ENCODE data around the gene PMPCA.

- TF ChIP-seq CTCF (IDR thresholded peaks at IDR 0.05) = no peak
- no peak for TF ChIP-seq RXRA (IDR thresholded peaks at IDR 0.05; ENCODE audit: borderline replicate concordance, low read depth)
- TF ChIP-seq TAF1 (IDR thresholded peaks at IDR 0.05; ENCODE audit: borderline replicate concordance, low read depth, low read length) = no peak
- TF ChIP-seq REST (IDR thresholded peaks at IDR 0.05; ENCODE audit: low read depth, low read length) = no peak
- TF ChIP-seq POLR2AphosphoS5 (IDR thresholded peaks at IDR 0.05; ENCODE audit: low read depth, low read length) = no peak
- no peak for TF ChIP-seq EP300 (IDR thresholded peaks at IDR 0.05; ENCODE audit: borderline replicate concordance in 1 of 2, low read depth in 1 of 2, low read length in 1 of 2)
- TF ChIP-seq FOXM1 (IDR thresholded peaks at IDR 0.05; ENCODE audit: low read depth) = no peak
- no peak for TF ChIP-seq NRF1 (IDR thresholded peaks at IDR 0.05; ENCODE audit: low read depth, low read length)
- TF ChIP-seq, protein P1, sequence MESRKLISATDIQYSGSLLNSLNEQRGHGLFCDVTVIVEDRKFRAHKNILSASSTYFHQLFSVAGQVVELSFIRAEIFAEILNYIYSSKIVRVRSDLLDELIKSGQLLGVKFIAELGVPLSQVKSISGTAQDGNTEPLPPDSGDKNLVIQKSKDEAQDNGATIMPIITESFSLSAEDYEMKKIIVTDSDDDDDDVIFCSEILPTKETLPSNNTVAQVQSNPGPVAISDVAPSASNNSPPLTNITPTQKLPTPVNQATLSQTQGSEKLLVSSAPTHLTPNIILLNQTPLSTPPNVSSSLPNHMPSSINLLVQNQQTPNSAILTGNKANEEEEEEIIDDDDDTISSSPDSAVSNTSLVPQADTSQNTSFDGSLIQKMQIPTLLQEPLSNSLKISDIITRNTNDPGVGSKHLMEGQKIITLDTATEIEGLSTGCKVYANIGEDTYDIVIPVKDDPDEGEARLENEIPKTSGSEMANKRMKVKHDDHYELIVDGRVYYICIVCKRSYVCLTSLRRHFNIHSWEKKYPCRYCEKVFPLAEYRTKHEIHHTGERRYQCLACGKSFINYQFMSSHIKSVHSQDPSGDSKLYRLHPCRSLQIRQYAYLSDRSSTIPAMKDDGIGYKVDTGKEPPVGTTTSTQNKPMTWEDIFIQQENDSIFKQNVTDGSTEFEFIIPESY (IDR thresholded peaks at IDR 0.05; ENCODE audit: borderline replicate concordance, low read depth) = no peak
- TF ChIP-seq SMC3 (IDR thresholded peaks at IDR 0.05; ENCODE audit: low read depth, low read length) = no peak
- no peak for TF ChIP-seq EZH2phosphoT487 (IDR thresholded peaks at IDR 0.05; ENCODE audit: borderline replicate concordance, low read depth)
- no peak for TF ChIP-seq PBX3 (IDR thresholded peaks at IDR 0.05)
These were observed 21.4 kb downstream of the PMPCA start for GRCh38 chr9:136431782-136432350.

Data from SK-N-SH (cell line).